OCI-LY1 (cell line): Measurements from ENCODE around the gene HMCES.

ENCODE experiments used
- EZH2 ChIP-seq: fragments of 200-600 bp; sonication (generic), shearing (Covaris generic); IDR thresholded peaks from 2 replicates; pipeline ENCODE4 v1.8.0; 2017; ENCODE audit warnings: borderline replicate concordance, mixed run types, mild to moderate bottlenecking, antibody characterized with exemption, low read length, moderate library complexity, mixed read lengths
- TF ChIP-seq, protein P1 (sequence below): fragments of 200-600 bp; sonication (generic), shearing (Covaris generic); IDR thresholded peaks from 2 replicates; pipeline ENCODE4 v1.5.1; 2017; ENCODE audit warnings: mild to moderate bottlenecking, antibody characterized with exemption, low read length, moderate library complexity, mixed read lengths

DNA sequence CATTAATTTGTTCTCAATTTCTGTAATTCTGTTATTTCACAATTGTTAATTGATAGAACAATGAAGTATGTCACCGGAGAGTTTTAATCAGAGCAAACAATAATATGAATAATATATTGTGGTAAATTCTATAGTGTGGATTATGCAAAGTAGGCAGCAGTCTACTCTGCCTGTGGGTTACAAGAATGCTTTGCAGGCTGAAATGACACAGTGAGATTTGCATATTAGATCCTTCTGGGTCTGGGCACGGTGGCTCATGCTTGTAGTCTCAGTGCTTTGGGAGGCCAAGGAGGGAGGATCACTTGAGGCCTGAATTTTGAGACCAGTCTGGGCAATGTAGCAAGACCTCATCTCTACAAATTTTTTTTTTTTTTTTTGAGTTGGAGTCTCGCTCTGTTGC lies 16.8 kb upstream of the HMCES start:
- no peak for TF ChIP-seq EZH2
- TF ChIP-seq, protein P1, sequence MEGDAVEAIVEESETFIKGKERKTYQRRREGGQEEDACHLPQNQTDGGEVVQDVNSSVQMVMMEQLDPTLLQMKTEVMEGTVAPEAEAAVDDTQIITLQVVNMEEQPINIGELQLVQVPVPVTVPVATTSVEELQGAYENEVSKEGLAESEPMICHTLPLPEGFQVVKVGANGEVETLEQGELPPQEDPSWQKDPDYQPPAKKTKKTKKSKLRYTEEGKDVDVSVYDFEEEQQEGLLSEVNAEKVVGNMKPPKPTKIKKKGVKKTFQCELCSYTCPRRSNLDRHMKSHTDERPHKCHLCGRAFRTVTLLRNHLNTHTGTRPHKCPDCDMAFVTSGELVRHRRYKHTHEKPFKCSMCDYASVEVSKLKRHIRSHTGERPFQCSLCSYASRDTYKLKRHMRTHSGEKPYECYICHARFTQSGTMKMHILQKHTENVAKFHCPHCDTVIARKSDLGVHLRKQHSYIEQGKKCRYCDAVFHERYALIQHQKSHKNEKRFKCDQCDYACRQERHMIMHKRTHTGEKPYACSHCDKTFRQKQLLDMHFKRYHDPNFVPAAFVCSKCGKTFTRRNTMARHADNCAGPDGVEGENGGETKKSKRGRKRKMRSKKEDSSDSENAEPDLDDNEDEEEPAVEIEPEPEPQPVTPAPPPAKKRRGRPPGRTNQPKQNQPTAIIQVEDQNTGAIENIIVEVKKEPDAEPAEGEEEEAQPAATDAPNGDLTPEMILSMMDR = no peak
